ENCODE measurements around the gene ACP3. TPM values are rescaled to one million over a fixed set of nuclear protein-coding genes. Genes with fewer than 3 reads are reported as not detected.
A peak's percentile ranks its signal among the peaks of the same experiment; 100 is the strongest.

The ACP3 gene
- polyA plus RNA-seq (2011; rRNA removed) (0.37 and 0.42 TPM in 2 replicates), polyA minus RNA-seq (2011; rRNA and poly(A)+ RNA removed) (0.46 and 0.62 TPM in 2 replicates)

- peak; percentile 10 for DNase-seq (ENCODE audit: low read depth)
- H3K36me3 ChIP-seq (ENCODE audit: control insufficient read depth, insufficient read depth, low read length) = no peaks in the 10 kb centered on the region
- no peak for TF ChIP-seq CTCF (IDR thresholded peaks at IDR 0.05; ENCODE audit: insufficient read depth, low read depth, low read length)
- ChIA-PET POLR2A (interaction anchor here (0.7 kb wide), 1 partner anchor 668 kb away, joined by 4 read pairs; no protein-coding TSS in a partner anchor), CTCF (interaction anchor here (0.5 to 1.6 kb wide), 3 partner anchors 20 to 61 kb away, joined by 3 read pairs; no protein-coding TSS in a partner anchor)
- no peak within 1 kb of the TSS for H3K4me3 ChIP-seq (ENCODE audit: low read depth, low read length)
- H3K27me3 ChIP-seq (ENCODE audit: control insufficient read depth, insufficient read depth, low read length) = no peaks in the 10 kb centered on the region
Observed at GRCh38 chr3:132317229-132317948, at the start of gene ACP3. TSS of gene ACP3 (plus strand) at chr3:132317407. CDS start at chr3:132317457, 50 bp downstream.

GRCh38 chr3:132268956-132269355 is 48.3 kb upstream of the ACP3 start:
- TF ChIP-seq CTCF (IDR thresholded peaks at IDR 0.05; ENCODE audit: insufficient read depth, low read depth, low read length) = peak; percentile 59
- ChIA-PET CTCF (interaction anchor here (0.7 to 8.4 kb wide), 13 partner anchors 9 to 78 kb away, joined by 3 to 67 read pairs (median 4); no protein-coding TSS in a partner anchor), POLR2A (interaction anchor here (0.6 kb wide), 1 partner anchor 56 kb away, joined by 3 read pairs; no protein-coding TSS in a partner anchor)
- H3K4me3 ChIP-seq (ENCODE audit: low read depth, low read length) = no peak overlapping the region
- no peak for DNase-seq (ENCODE audit: low read depth)
- no peaks in the 10 kb centered on the region for H3K36me3 ChIP-seq (ENCODE audit: control insufficient read depth, insufficient read depth, low read length)
- no peaks in the 10 kb centered on the region for H3K27me3 ChIP-seq (ENCODE audit: control insufficient read depth, insufficient read depth, low read length)

GRCh38 chr3:132273036-132273435 is 44.2 kb upstream of the ACP3 start:
- CTCF ChIA-PET = interaction anchor here (0.8 to 8.4 kb wide), 5 partner anchors 10 to 126 kb away, joined by 3 to 67 read pairs (median 6); no protein-coding TSS in a partner anchor
- no peak for DNase-seq (ENCODE audit: low read depth)
- POLR2A ChIA-PET = no interaction called here
- no peaks in the 10 kb centered on the region for H3K27me3 ChIP-seq (ENCODE audit: control insufficient read depth, insufficient read depth, low read length)
- no peaks in the 10 kb centered on the region for H3K36me3 ChIP-seq (ENCODE audit: control insufficient read depth, insufficient read depth, low read length)
- no peak for TF ChIP-seq CTCF (IDR thresholded peaks at IDR 0.05; ENCODE audit: insufficient read depth, low read depth, low read length)
- no peak overlapping the region for H3K4me3 ChIP-seq (ENCODE audit: low read depth, low read length)

GRCh38 chr3:132276228-132276906 is 40.8 kb upstream of the ACP3 start:
- no peaks in the 10 kb centered on the region for H3K27me3 ChIP-seq (ENCODE audit: control insufficient read depth, insufficient read depth, low read length)
- ChIA-PET CTCF (no interaction called here), POLR2A (no interaction called here)
- no peak for TF ChIP-seq CTCF (IDR thresholded peaks at IDR 0.05; ENCODE audit: insufficient read depth, low read depth, low read length)
- H3K36me3 ChIP-seq (ENCODE audit: control insufficient read depth, insufficient read depth, low read length) = no peaks in the 10 kb centered on the region
- H3K4me3 ChIP-seq (ENCODE audit: low read depth, low read length) = no peak overlapping the region
- DNase-seq (ENCODE audit: low read depth) = no peak

GRCh38 chr3:132279030-132279429 is 38.2 kb upstream of the ACP3 start:
- H3K36me3 ChIP-seq (ENCODE audit: control insufficient read depth, insufficient read depth, low read length) = no peaks in the 10 kb centered on the region
- CTCF ChIA-PET = interaction anchor here (1.0 to 1.4 kb wide), 3 partner anchors 9 to 13 kb away, joined by 3 to 5 read pairs (median 5); no protein-coding TSS in a partner anchor
- TF ChIP-seq CTCF (IDR thresholded peaks at IDR 0.05; ENCODE audit: insufficient read depth, low read depth, low read length) = no peak
- no peak overlapping the region for H3K4me3 ChIP-seq (ENCODE audit: low read depth, low read length)
- no peak for DNase-seq (ENCODE audit: low read depth)
- POLR2A ChIA-PET = no interaction called here
- H3K27me3 ChIP-seq (ENCODE audit: control insufficient read depth, insufficient read depth, low read length) = no peaks in the 10 kb centered on the region

Measured in BJ (cell line).